DND-41 (cell line): Measurements from ENCODE around the gene MALAT1.
A peak's percentile ranks its signal among the peaks of the same experiment; 100 is the strongest.
"Not testable (repeated sequence)": the region's sequence is repeated elsewhere in the genome, so short reads cannot be mapped to it uniquely, and the experiment has no call there.

Source experiments
- ATAC-seq: fragments of 200-7000 bp; cut with Tn5 transposase; 3 replicates; pipeline ENCODE4 v1.9.1; 2021; ENCODE audit warnings: low read depth; ENCODE audit not compliant: insufficient read depth
- DNase-seq: peaks from one replicate; pipeline ENCODE4 v3.0.0-alpha.2; 2020
- H2AFZ ChIP-seq: 2 replicates; pipeline ENCODE4 v1.6.0; 2012; ENCODE audit warnings: low read depth, low read length
- H3K27ac ChIP-seq: 2 replicates; pipeline ENCODE4 v1.5.1; 2012; ENCODE audit warnings: low read length, inconsistent platforms
- H3K27me3 ChIP-seq: fragments of 200-600 bp; sonication (generic); 2 replicates; pipeline ENCODE4 v1.6.0; 2012; ENCODE audit warnings: low read length, mild to moderate bottlenecking, inconsistent platforms; ENCODE audit not compliant: insufficient read depth, poor library complexity
- H3K36me3 ChIP-seq: 2 replicates; pipeline ENCODE4 v1.5.1; 2012; ENCODE audit warnings: low read length, inconsistent platforms; ENCODE audit not compliant: insufficient read depth
- H3K4me1 ChIP-seq: 2 replicates; pipeline ENCODE4 v1.5.1; 2012; ENCODE audit warnings: mild to moderate bottlenecking, low read length; ENCODE audit not compliant: insufficient read depth
- H3K4me2 ChIP-seq: 2 replicates; pipeline ENCODE4 v1.6.0; 2012; ENCODE audit warnings: mild to moderate bottlenecking, moderate library complexity, low read length, inconsistent platforms; ENCODE audit not compliant: insufficient read depth
- H3K4me3 ChIP-seq, 2 experiments: fragments of 200-600 bp in 1 of 2; shearing (Covaris generic) in 1 of 2; 2 replicates each; pipeline ENCODE4 v1.5.1; 2012 to 2016; ENCODE audit warnings: inconsistent platforms in 2 of 2, low read length in 2 of 2, mild to moderate bottlenecking in 2 of 2, low read depth in 1 of 2, moderate library complexity in 1 of 2
- H3K79me2 ChIP-seq: 2 replicates; pipeline ENCODE4 v1.6.0; 2012; ENCODE audit warnings: low read length, inconsistent platforms; ENCODE audit not compliant: insufficient read depth
- H3K9ac ChIP-seq: 2 replicates; pipeline ENCODE4 v1.6.0; 2012; ENCODE audit warnings: low read depth, mild to moderate bottlenecking, inconsistent platforms, low read length, moderate library complexity
- H3K9me3 ChIP-seq: 2 replicates; pipeline ENCODE4 v1.5.1; 2012; ENCODE audit warnings: low read length, moderate library complexity, mild to moderate bottlenecking, inconsistent platforms; ENCODE audit not compliant: insufficient read depth, severe bottlenecking
- H4K20me1 ChIP-seq: 2 replicates; pipeline ENCODE4 v1.6.0; 2012; ENCODE audit warnings: low read length; ENCODE audit not compliant: insufficient read depth
- CTCF ChIP-seq: IDR thresholded peaks from 2 replicates; pipeline ENCODE4 v1.5.1; 2012; ENCODE audit warnings: borderline replicate concordance, low read length, moderate library complexity, mild to moderate bottlenecking; ENCODE audit not compliant: poor library complexity, severe bottlenecking; ENCODE audit errors: extremely low read depth
- EZH2 ChIP-seq: IDR thresholded peaks from 3 replicates; pipeline ENCODE4 v1.6.1; 2012; ENCODE audit warnings: borderline replicate concordance, low read depth, mild to moderate bottlenecking, moderate library complexity, low read length, inconsistent platforms; ENCODE audit not compliant: severe bottlenecking

MALAT1 gene

DNA sequence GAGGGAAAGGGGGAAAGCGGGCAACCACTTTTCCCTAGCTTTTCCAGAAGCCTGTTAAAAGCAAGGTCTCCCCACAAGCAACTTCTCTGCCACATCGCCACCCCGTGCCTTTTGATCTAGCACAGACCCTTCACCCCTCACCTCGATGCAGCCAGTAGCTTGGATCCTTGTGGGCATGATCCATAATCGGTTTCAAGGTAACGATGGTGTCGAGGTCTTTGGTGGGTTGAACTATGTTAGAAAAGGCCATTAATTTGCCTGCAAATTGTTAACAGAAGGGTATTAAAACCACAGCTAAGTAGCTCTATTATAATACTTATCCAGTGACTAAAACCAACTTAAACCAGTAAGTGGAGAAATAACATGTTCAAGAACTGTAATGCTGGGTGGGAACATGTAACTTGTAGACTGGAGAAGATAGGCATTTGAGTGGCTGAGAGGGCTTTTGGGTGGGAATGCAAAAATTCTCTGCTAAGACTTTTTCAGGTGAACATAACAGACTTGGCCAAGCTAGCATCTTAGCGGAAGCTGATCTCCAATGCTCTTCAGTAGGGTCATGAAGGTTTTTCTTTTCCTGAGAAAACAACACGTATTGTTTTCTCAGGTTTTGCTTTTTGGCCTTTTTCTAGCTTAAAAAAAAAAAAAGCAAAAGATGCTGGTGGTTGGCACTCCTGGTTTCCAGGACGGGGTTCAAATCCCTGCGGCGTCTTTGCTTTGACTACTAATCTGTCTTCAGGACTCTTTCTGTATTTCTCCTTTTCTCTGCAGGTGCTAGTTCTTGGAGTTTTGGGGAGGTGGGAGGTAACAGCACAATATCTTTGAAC is 6.8 kb downstream of the MALAT1 start:
- peaks cover 66% of the 10 kb centered on the region for H4K20me1 ChIP-seq

GRCh38 chr11:65506290-65506771 is 7.5 kb downstream of the MALAT1 start:
- H3K9me3 ChIP-seq = no peaks in the 10 kb centered on the region
- TF ChIP-seq EZH2 (no peak), CTCF (no peak)
- H3K4me2 ChIP-seq = peak overlapping the region; percentile 84
- H3K27ac ChIP-seq = peak overlapping the region; percentile 54; the same call in 1 of the 2 replicates
- no peak for DNase-seq
- H3K4me1 ChIP-seq = peaks cover 43% of the 10 kb centered on the region
- ATAC-seq = no peak
- H3K36me3 ChIP-seq = peaks cover 51% of the 10 kb centered on the region
- peak overlapping the region in 1 of 2 experiments; percentile 89; a peak in 2 of 4 replicates for H3K4me3 ChIP-seq
- H3K27me3 ChIP-seq = no peaks in the 10 kb centered on the region
- H3K79me2 ChIP-seq = peaks cover 64% of the 10 kb centered on the region
- no peak overlapping the region for H2AFZ ChIP-seq
- H4K20me1 ChIP-seq = peaks cover 59% of the 10 kb centered on the region
- peak overlapping the region; percentile 96; the same call in 1 of the 2 replicates for H3K9ac ChIP-seq

More for the DNA sequence above, 6.8 kb downstream of the MALAT1 start:
- Histone ChIP-seq H3K79me2 (peaks cover 71% of the 10 kb centered on the region), H3K4me3 (peak overlapping the region; percentile 89 to 98; a peak in 3 of 4 replicates), H3K27me3 (no peaks in the 10 kb centered on the region), H3K36me3 (peaks cover 57% of the 10 kb centered on the region), H3K9ac (peak overlapping the region; percentile 96), H3K4me2 (peak overlapping the region; percentile 84), H3K4me1 (peaks cover 42% of the 10 kb centered on the region), H2AFZ (no peak overlapping the region), H3K9me3 (no peaks in the 10 kb centered on the region), H3K27ac (peak overlapping the region; percentile 54; the same call in 1 of the 2 replicates)
- TF ChIP-seq EZH2 (no peak), CTCF (no peak)
- ATAC-seq (no peak), DNase-seq (no peak)

DNA sequence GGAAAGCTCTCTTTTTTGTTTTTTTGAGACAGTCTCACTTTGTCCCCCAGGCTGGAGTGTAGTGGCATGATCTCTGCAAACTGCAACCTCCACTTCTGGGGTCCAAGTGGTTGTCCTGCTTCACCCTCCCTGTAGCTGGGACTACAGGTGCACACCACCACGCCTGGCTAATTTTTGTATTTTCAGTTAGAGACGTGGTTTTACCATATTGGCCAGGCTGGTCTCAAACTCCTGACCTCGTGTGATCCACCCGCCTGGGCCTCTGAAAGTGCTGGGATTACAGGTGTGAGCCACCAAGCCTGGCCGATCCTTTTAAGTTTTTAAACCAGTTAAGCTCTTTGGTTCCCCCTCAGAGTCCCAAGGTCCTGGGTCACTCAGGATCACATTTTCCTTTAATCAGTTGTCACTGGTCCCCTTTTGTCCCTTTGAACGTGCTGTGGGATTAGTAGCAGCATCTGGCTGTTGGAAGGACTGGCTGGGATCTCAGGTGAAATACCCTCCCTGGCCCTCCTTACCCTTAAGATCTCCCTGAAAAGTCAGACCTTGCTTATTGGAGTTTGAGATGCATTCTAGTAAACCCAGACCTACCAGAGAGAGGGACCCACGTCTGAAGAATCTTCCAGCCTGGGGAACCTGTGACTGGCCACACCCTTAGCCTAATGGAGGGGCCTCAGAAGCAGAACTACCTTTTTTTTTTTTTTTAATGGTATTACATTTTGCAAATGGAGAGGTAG is 8.1 kb downstream of the MALAT1 start:
- Histone ChIP-seq H4K20me1 (peaks cover 53% of the 10 kb centered on the region), H2AFZ (no peak overlapping the region), H3K9me3 (no peaks in the 10 kb centered on the region), H3K27me3 (no peaks in the 10 kb centered on the region), H3K4me3 (no peak overlapping the region), H3K4me1 (peaks cover 43% of the 10 kb centered on the region), H3K4me2 (peak overlapping the region; percentile 84; the same call in 1 of the 2 replicates), H3K36me3 (peaks cover 45% of the 10 kb centered on the region), H3K79me2 (peaks cover 58% of the 10 kb centered on the region), H3K9ac (no peak overlapping the region), H3K27ac (peak overlapping the region; percentile 45)
- ATAC-seq (peak; percentile 54), DNase-seq (peak; percentile 65)
- TF ChIP-seq CTCF (no peak), EZH2 (no peak)

DNA sequence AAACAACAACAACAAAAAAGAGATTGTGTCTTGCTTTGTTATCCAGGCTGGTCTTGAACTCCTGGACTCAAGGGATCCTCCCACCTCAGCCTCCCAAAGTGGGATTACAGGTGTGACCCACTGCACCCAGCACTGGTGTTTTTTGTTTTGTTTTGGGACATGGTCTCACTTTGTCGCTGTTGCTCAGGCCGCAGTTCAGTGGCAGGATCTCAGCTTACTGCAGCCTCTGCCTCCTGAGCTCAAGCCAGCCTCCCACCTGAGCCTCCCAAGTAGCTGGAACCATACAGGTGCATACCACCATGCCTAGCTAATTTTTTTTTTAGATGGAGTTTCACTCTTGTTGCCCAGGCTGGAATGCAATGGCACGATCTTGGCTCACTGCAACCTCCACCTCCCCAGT is 13.5 kb downstream of the MALAT1 start:
- not testable (repeated sequence) for H3K36me3 ChIP-seq, H3K4me3 ChIP-seq, H3K79me2 ChIP-seq, H3K27me3 ChIP-seq, H2AFZ ChIP-seq, H3K27ac ChIP-seq, H3K9ac ChIP-seq, H3K4me2 ChIP-seq, H3K9me3 ChIP-seq, DNase-seq, H4K20me1 ChIP-seq, ATAC-seq, H3K4me1 ChIP-seq
